Testis (tissue), 2 donors: ENCODE measurements around the gene IRX1.

ENCODE experiments used
- CTCF ChIP-seq, 3 experiments: fragments of 450-650 bp in 2 of 3; fragments of 200-600 bp in 1 of 3; sonication (generic) in 1 of 3; IDR thresholded peaks; one replicate each; pipeline ENCODE4 v1.5.1; 2016 to 2019; ENCODE audit warnings: antibody characterized with exemption in 3 of 3, mild to moderate bottlenecking in 2 of 3, moderate library complexity in 1 of 3
- POLR2A ChIP-seq: fragments of 450-650 bp; IDR thresholded peaks from one replicate; pipeline ENCODE4 v1.6.1; 2017; ENCODE audit warnings: antibody characterized with exemption, mild to moderate bottlenecking, moderate library complexity

- TF ChIP-seq CTCF (IDR thresholded peaks at IDR 0.05) (no peak), POLR2A (no peak)
These were observed 27.3 kb downstream of the IRX1 start for GRCh38 chr5:3622961-3623360.
